NCI-H1694 treated with DMSO at 0.1 percent for 48 hours (cell line): ENCODE measurements around the gene CNTNAP2.
A peak's percentile ranks its signal among the peaks of the same experiment; 100 is the strongest.
"Not testable (repeated sequence)": the region's sequence is repeated elsewhere in the genome, so short reads cannot be mapped to it uniquely, and the experiment has no call there.

ENCODE experiments used
- DNase-seq: peaks from one replicate; lab custom pipeline; 2025; lab: John Stamatoyannopoulos, UW

Gene CNTNAP2

DNA sequence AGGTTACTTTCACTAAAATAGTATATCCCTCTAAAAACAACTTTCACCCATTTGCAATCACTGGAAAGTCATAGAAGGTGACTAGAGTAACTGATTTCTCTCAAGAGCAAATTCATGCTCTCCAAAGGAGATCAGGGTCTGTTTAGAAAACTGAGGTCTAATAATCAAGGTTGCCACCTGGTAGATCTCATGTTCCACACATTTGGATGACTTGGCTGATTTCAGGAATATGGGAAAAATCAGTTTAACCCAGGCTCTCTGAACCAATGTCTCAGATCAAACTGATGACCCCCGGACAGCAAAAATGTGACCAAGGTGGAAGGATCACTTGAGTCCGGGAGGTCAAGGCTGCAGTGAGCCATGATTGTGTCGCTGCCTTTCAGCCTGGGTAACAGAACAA is 1911.6 kb downstream of the CNTNAP2 start:
- no peak for DNase-seq

DNA sequence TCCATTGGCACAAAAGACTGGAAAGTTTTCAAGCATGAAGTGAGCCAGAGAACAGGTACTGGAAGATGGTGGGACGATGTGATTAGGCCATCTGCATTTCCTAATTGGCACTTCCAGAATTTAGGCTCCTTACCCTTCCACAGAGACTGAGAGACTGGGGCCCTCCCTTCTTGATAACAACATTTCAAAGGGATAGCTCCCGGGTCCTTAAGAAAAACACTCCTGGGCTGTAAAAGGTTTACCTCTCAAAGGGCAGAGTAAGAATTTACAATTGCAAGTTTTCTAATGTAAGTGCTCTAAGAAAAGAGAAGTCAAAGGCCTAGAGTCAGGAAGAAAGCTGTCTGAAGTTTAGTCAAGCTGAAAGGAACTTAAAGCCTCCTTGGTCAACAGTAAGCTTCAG is 1914.4 kb downstream of the CNTNAP2 start:
- DNase-seq, result no peak

DNA sequence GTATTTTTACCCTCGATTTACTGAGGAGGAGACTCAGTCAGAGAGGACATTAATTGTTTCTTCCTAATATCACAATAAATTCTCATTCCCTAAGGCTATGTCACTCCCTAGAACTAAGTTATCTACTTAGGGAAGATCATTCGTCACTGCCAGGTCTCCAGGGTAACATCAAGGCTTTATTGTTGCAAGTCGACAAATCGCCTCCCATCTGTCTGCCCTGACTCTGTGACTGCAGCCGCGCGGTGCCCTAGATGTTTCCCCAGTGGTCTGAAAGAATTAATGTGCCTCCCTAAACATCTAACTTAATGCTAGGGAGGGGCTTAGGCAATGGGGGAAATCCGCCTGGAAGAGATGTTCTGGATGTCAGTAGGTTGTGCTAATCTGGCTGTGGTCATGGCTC is 1915.2 kb downstream of the CNTNAP2 start:
- no peak for DNase-seq

DNA sequence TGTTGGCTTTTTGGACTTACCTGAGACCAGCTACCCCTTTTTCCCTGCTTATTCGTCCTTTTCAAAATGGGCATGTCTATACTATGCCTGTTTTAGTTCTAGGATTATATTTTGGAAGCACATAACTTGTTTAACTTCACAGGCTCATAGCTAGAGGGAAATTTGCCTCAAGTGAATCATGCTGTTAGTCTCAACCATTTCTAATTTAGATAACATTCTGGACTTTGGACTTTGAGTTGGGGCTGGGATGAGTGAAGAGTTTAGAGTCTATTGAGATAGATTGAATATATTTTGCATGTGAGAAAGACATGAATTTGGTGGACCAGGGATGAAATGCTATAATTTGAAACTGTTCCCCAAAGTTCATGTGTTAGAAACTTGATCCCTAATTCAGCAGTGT is 1919.3 kb downstream of the CNTNAP2 start:
- DNase-seq, result no peak

DNA sequence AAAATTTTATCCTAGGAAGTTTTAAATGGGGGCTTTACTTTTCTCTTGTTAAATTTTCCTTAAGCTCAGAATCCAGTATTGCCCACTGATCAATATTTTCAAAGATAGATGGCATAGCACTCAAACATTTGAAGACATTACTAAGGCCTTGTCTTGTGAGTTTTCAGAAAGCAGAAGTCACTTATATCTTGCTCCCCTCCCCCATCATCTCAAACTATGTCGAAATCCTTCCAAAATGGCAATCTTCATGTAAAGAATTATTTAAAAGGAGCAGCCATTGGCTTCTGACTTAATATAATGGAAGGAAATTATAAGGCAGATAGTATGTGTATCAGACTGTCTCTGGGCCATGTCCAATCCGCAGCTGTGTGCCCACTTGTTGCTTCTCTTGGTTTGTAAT is 1920.4 kb downstream of the CNTNAP2 start:
- DNase-seq, result no peak

DNA sequence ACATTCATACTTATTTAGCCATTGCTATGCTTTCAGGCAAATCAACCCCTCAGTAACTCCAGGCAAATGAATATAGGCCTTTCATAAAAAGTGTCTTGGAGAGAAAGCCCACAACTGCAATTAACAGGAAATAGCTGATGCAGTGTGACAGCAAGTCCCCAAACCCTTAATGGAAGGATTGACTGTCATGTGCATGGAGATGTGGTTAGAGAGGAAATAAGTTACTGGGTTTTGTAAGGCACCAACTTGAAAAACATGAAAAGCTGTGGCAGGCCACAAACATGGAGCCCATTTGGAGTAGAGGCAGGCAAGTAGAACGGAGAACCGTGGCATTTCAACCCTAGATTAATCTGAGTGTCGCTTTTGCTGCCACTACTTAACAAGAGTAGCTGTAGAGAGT is 1924.6 kb downstream of the CNTNAP2 start:
- DNase-seq, result no peak

DNA sequence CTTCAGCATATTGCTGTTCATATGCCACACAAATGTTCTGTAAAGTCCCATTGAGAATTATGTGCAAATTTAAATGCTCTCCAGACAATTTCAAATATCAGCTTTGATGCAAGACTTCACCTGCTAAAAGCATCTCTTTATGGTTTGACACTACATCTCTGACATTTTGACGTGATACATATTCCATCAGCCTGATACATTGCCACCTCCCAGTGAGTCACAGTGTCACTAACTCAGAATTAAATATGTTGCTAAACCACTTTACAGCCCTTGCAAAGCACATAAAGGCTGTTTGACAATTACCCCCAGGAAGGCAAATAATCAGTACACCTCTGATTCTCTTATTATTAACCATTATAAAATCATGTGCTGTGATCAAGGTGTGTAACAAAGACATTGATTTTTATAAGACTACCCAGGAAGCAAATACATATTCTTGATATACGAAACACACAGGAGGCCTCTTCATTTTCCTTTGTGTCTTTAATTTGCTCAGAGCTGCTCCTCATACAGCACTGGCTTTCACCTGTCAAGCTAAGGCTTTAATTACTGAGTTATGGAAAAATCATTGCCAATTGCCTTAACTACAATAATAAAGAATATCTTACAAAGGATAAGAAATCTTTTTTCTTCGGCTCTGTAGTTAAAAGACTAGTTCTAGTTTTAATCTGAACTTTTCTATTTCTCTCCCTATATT is 1926.5 kb downstream of the CNTNAP2 start:
- DNase-seq, result no peak

DNA sequence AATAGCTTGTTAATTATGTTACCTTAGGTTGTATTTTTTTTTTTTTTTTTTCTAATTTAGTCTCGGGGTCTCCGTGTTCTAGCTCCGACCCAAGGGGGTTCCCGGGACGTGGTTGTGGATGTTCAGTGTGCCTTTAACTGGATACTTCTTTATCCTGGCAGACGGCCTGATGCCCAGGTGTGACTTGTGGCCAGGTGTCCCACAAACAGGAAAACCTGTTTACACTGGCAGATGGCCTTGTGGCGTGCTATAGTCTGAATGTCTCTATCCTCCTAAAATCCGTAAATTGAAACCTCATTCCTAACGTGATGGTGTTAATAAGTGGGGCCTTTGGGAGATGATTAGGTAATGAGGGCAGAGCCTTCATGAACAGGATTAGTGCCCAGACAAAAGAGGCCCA is 1927.6 kb downstream of the CNTNAP2 start:
- DNase-seq, result no peak

DNA sequence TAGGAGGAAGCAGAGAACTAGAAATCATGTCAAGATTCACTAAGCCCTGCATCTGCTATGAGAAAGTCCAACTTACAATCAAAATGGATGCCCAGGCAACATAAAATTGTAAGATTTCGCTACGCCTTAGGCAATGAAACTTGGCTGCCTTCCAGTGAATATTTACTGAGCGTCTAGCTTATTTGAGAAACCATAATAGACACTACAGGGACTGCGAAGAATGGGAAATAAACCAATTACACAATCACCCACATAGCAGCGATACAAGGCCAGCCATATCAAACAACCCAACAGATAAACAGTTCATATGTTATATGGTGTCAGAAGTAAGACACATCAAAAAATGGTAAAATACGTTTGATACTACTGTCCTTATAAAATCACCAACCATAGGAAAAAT is 1928.9 kb downstream of the CNTNAP2 start:
- DNase-seq, result no peak

DNA sequence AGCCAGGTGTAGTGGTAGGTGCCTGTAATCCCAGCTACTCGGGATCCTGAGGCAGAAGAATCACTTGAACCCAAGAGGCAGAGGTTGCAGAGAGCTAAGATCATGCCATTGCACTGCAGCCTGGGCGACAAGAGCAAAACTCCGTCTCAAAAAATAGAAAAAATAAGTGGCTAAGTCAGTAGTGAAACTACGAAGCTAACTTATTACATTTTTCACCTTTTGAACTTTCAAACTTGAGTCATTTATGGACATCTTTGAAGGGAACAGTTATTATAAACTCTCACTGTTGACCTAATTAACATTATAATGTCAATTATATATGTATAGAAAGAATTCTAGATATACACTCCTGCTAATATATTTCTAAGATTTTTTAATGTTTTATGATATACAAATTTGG is 1932.5 kb downstream of the CNTNAP2 start:
- DNase-seq, result no peak

DNA sequence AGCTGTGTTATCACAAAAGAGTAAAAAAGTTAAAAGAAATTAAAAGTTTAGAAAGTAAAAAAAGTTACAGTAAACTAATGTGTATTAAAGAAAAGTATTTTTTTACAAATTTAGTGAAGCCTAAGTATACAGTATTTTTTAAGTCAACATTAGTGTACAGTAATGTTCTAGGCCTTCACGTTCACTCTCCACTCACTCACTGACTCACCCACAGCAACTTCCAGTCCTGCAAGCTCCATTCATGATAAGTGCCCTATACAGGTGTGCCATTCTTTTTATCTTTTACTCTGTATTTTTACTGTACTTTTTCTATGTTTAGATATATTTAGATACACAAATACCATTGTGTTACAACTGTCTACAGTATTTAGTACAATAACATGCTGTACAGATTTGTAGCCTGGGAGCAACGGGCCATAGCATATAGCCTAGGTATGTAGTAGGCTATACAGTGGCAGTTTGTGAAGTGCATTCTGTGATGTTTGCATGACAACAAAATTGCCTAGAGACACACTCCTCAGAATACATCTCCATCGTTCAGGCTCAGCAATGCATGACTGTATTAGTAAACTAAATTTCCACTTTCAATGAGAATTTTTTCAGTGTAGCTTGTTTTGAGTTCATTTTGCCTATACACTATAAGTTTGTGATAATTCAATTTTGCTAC is 1934.0 kb downstream of the CNTNAP2 start:
- no peak for DNase-seq

DNA sequence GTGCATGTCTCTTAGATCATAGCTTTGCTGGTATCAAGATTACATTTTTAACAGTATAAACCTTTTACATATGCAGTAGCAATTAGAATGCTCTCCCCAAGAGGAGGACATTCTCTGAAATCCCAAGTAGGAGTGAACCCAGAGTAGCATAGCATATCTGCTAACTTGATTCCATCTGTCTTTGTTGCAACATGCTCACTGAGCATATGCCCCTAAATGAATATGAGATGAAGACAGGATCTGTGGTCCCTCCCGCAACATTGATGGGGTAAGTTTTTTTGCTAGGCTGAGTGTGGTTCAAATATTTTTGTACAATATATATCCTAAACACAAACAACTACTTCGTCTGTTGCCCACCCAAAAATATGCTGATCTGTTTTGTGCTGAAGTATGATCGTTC is 1939.8 kb downstream of the CNTNAP2 start:
- peak; percentile 79 for DNase-seq

DNA sequence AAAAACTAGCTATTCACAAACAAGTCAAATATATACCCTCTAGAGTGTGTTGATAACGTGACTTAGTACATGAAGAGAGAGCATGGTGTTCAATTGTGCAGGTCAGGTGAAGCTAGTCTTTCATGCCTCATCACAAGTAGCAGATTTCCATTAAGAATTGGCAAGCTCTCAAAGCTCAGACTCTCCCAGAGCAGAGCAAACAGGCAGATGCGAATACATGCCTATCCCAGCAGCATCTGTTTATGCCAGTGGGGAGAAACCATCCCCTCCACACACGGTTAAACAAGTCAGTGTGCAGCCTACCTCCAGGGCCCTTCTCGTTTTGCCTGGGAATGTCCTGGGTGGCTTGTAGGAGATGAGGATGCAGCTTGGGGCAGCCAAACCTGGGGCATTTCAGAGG is 1941.5 kb downstream of the CNTNAP2 start:
- DNase-seq, result peak; percentile 98

DNA sequence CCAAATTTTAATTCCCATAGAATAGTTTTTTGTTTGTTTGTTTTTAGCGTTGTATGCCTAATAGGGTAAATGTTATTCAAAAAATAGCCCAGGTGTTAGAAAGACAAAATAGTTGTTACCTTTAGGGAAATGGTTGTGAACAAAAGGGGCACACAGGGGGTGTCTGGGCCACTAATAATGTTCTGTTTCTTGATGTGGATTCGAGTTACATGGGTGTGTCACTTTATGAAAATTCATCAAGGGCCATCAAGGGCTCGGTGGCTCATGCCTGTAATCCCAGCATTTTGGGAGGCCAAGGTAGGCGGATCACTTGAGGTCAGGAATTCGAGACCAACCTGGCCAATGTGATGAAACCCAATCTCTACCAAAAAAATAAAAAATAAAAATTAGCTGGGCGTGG is 1942.2 kb downstream of the CNTNAP2 start:
- no peak for DNase-seq

DNA sequence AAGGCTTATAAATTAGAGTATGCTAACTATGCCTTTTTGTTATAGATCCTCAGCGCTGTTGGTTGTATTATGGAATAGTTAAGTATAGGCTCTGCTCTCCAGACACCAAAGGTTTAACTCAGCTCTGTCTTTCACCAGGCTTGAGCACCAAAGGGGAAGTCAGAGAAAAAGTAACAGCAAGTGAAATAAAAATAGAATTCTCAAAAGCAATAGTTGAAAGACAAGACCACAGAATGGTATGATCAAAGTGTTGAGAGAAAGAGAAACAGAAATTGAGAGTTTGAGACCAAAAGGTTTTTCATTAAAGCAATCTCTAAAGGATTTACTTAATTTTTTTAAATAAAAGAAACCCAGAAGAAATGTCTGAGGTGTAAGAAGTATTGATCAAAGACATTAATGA is 1944.1 kb downstream of the CNTNAP2 start:
- DNase-seq, result no peak

DNA sequence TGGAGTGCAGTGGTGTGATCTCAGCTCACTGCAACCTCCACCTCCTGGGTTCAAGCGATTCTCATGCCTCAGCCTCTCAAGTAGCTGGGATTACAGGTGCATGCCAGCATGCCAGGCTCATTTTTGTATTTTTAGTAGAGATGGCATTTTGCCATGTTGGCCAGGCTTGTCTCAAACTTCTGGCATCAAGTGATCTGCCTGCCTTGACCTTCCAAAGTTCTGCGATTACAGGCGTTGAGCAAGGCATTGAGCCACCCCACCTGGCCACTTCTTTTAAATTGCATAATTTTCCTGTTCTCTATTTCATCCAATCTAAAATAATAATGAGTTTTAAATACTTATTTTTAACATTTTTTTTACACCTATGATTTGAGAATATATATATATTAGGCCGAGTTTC is 1961.5 kb downstream of the CNTNAP2 start:
- not testable (repeated sequence) for DNase-seq

DNA sequence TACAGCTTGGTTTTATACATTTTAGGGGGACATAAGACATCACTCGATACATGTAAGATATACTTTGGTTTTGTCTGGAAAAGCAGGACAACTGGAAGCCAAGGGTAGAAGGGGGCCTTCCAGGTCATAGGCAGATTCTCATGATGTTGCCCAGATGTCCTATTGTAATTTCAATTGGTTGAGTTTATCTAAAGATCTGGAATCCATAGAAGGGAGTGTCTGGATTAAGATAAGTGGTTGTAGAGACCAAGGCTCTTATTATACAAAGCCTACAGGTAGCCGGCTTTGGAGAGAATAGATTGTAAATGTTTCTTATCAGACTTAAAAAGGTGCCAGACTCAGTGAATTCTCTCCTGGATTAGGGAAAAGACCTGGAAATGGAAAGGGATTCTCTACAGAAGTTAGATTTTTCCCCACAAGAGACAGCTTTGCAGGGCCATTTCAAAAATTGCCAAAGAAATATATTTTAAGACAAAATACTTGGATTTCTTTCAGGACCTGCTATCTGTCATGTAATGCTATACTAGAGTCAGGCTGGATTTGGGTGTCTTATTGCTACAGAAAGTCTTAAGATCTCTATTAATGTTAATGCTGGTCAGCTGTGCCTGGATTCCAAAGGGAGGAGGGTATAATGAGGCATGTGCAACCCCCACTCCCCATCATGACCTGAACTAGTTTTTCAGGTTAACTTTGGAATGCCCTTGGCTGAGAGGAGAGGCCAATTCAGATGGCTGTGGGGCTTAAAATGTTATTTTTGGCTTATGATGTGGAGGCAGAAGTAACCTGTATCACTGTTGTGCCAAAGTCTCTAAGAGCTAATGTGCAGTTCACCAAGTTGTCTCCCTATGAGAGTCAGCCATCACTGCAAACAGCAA is 1962.8 kb downstream of the CNTNAP2 start:
- no peak for DNase-seq

DNA sequence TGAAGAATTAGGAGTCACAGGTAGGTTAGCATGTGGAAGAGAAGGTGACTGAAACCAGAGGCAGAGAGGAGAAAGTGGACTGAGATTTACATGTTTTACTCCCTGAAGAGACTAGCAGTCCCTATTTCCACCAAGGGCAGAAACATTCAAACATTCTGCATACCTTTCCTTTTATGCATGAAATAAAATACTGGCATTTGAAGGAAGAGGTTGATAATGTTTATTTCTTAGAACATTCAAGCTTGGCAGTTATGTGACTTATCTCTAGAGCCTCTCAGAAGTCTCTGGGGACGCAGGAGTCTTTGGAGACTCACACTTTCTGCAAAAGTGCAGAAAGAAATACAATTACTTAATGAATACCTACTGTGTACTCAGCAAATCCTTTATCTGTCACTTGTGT is 1966.8 kb downstream of the CNTNAP2 start:
- DNase-seq, result no peak

DNA sequence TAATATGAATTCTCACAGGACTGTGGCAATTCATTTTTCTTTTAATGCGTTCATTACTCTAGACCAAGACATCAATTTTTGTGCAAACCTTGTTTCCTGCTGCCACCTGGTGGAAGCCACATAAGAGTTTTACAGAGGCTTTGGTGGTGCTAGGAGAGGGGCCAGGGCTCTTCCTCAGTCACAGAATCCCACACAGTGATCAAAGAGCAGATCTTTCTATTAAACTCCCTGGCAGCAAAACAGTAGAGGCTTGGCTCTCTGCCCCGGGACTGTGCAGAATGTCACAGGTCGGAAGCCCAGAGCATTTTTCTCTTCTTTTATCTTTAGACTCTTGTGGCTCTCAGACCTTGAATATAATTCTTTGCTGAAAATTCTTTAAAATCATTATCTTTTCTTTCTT is 1967.5 kb downstream of the CNTNAP2 start:
- peak; percentile 83 for DNase-seq

DNA sequence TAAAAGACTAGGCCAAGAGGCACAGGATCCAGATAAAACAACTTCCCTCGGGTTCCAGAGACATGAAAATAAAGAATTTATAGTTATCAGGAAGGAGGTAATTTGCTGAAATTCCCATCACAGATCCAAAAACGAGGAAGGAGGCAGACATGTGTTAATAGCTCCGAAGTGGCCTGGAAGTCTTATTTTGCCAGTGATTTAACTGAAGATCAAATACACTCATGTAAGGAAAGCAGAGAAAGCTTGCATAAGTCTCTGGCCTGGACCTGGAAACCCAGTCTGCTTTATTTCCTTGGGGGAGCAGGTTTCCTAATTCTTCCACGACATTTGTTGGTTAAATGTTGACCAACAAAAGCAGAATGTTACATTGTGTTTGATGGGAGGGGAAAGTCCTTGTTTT is 1975.3 kb downstream of the CNTNAP2 start:
- DNase-seq, result no peak

DNA sequence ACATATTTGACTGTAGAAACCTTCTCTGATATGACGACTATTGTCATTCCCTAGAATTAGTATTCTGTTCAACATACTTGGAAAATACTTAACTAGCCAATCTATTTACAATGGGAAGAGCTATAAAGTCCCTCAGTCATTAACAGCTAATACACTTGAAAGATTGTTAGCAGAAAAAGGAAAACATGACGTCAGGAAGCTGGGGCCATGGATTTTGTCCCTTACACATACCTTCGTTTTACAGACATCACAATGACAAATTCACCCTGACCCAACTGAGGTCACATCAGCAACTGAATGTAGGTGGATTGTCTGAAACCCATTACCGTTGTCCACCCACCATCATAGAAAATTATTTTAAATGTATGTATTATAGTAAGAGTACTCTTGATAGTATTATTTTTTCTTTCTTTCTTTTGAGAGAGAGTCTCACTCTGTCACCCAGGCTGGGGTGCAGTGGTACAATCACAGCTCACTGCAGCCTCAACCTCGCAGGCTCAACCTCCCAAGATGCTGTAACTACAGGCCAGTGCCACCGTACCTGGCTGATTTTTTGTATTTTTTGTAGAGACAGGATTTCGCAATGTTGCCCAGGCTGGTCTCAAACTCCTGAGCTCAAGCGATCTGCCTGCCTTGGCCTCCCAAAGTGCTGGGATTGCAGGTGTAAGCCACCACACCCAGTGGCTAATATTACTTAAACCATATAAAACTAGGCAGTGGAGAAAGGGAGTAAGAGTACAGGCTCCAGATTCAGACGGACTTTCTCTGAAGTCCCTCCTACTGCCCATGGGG is 1977.0 kb downstream of the CNTNAP2 start:
- DNase-seq, result no peak

DNA sequence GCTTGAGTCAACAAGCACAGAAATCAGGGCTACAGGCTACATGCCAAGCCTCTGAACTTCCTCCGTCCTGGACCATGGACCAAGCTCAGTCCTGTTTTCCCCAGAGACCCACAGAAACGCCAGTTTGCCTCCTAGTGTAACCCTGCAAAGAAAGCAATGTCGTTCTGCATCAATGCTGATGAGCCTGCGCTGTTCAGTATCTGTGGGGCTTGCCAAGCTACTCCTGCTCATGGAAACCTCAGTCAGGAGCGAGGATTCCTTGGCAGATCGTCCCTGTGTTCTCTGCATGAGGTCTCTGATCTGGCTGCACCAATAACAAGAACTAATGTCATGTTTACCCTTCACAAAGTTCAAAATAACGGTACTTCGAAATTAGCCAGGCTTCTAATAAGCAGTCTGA is 1978.5 kb downstream of the CNTNAP2 start:
- no peak for DNase-seq
